Measurements from ENCODE around the gene SHC1.

SHC1 gene

DNA sequence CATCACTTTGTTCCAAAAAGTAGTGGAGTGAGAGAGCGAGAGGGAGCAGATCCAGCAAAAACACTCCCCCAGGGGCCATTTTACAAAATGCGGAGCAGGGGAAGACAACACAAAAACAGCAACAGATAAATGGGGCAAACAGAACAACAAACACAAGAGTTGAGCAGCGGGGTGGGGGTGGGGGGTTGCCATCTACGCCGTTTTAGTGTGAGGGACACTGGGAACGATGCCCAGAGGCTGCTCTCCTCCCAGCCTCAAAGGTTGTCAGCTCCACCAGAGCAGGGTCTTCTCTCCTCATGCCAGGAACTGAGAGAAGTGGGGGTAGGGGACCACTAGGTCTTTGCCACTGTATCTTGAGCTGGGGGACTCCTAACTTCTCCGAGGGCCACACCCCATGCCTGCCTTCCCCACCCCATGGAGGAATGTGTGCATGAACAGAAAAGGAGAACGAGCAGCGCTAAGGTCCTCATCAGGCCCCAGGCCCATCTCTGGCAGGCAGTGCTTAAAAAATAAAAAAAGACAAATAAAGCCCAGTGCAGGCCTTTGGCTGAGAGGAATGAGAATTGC, 13.4 kb downstream of the SHC1 start:
- TF ChIP-seq, protein P1, sequence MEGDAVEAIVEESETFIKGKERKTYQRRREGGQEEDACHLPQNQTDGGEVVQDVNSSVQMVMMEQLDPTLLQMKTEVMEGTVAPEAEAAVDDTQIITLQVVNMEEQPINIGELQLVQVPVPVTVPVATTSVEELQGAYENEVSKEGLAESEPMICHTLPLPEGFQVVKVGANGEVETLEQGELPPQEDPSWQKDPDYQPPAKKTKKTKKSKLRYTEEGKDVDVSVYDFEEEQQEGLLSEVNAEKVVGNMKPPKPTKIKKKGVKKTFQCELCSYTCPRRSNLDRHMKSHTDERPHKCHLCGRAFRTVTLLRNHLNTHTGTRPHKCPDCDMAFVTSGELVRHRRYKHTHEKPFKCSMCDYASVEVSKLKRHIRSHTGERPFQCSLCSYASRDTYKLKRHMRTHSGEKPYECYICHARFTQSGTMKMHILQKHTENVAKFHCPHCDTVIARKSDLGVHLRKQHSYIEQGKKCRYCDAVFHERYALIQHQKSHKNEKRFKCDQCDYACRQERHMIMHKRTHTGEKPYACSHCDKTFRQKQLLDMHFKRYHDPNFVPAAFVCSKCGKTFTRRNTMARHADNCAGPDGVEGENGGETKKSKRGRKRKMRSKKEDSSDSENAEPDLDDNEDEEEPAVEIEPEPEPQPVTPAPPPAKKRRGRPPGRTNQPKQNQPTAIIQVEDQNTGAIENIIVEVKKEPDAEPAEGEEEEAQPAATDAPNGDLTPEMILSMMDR (IDR thresholded peaks at IDR 0.05), result no peak

DNA sequence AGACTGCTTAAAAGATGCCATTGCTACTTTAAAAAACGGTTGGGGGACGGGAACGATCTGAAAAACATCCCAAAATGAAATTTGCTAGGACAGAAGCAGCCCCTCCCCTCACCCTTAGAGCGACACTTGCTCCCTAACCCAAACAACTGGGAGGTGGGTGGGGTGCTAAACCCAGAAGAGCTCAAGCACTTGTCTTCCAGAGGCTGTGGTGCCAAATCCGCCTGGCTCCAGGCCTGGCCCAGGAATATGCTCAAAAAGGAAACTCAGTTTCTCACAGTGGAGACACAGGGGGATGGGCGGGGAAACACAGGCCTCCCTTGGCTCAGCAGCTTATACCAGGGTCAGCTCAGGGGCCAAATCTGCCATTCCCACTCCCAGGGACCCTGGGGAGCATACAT, 14.0 kb downstream of the SHC1 start:
- TF ChIP-seq, protein P1 (IDR thresholded peaks at IDR 0.05), result no peak

DNA sequence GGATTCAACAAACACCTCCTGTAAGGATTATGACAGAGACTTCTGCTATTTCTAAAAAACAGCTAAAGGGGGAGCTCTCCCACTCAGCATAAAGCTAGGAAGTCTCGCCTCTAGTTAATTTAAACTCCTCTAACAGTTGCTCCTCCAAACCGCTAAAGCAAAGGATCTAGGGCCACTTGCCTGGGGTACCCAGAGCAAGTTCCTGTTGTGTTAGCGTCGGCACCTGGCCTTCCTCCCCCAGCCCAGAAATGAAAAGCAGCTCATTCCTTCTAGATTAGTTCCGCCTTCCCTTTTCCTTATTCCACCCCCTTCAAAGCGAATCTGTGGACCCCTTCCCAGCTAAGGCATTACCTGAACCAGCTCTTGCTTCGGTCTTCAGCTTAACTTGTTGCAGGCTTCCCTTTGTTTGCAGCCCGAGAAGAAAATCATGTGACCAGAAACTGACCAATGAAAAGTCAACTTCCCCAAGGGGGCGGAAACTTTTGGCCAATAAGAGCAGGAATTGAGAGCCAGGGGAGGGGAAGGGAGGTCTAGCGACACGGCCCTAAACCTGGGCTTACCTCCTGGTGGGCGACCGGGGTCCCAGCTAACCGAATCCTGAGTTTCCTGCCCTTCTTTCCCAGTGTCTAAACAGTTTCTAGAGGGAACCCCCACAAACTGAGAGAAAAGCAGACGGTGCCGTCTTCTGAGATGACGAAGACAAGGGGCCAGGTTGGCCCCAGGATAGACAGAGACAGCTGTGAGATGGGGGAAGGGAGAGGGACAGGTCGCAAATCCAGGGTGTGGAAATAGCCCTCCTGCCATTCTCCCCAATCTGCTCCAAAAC, 14.6 kb downstream of the SHC1 start, which contains the start of gene PBXIP1:
PBXIP1 (minus strand) TSS at position 382 of the 826 bp plus-strand sequence. CDS start 2,378 bp downstream, outside the sequence.
- TF ChIP-seq, protein P1 (IDR thresholded peaks at IDR 0.05), result peak; percentile 32; the same call in 1 of the 2 replicates

DNA sequence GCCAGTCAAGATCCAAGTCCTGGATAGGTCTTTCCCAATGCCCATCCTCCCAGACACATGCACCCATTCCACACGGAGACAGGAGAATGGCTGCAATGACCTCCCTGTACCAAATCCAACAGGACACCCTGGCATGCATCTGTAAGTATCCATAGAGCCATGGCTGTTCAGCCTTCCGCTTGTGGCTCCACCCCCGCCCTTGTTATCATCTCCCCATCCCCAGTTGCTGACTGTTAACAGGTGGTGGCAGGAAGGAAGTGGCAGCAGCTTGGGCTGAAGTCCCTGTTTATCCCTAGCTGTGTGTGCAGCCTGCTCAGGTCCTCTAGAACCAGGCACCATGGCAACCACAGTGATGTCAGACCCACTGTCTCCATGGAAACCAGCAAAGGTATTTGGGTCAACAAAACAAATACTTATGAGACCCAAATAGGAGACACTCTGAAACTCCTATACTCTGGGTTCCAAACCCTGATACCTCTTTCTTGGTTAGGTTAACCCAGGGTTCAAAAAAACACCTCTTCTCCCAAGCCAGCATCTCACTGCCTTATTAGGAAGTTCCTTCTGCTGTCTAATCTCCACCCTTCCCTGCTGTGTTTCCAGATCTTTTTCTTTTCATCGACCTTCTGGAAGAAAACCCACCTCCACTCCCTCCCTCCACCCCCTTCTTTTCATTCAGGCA, 15.4 kb downstream of the SHC1 start:
- TF ChIP-seq, protein P1 (IDR thresholded peaks at IDR 0.05), result no peak

DNA sequence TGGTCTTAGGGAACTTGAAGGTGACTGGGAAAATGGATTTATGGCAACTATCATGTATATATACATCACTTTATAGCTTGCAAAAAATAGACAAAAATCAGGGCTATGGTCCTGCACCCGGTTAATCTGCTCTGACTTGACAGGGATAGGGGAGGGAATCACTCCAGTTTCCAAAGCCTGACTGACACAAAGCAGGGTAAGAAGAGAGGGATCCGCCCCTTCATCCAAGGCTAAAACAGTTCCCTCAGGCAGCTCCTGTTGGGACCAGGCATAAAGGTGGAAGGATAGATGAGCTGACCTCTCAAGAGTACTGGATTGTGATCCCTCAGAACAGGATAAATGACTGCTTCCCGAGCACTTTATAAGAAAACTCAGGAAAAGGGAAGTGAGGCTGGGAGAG, 16.0 kb downstream of the SHC1 start:
- TF ChIP-seq, protein P1 (IDR thresholded peaks at IDR 0.05), result no peak

DNA sequence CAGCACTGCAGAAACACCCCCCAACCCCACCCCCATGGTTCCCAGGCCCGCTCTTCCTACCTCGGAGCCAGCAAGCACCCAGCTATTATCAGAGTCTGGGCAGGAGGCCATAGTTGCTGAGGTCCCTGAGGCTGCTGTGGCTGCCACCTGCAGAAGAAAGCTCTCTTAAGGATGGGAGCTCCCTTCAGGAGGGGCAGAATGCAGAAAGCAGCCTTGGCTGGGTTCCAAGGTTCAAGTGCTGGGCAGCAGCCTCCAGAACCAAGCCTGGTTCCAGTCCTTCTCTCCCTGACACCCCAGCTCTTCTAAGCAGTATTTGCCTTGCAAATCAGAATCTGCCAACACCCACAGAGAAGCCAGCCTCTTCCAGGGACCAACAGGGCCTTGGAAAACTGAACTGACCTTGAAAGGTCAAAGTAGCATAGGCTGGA, 16.9 kb downstream of the SHC1 start:
- TF ChIP-seq, protein P1 (IDR thresholded peaks at IDR 0.05), result no peak

DNA sequence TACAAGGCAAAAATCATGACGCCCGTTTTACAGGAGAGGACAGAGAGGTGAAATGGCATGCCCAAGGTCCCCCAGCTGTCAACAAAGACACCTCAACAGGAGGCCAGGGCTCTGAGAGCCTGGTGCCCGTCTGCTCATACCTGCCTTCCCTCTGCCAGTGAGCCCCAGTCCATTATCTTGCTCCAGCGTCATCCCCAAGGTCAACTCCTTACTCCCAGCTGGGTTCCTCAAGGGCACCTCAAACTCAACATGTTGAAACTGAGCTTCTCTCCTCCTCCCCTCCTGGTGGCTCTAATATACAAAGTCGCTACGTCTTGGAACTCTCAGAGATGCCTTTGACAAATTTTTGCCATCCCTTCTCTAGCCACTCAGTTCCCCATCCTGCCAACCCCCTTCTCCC, 17.9 kb downstream of the SHC1 start:
- TF ChIP-seq, protein P1 (IDR thresholded peaks at IDR 0.05), result no peak

Measured in LNCAP (cell line).